ENCODE data around the gene SDK1.

- TF ChIP-seq CTCF (IDR thresholded peaks at IDR 0.05 in 2 of 3, conservative IDR thresholded peaks at IDR 0.05 in 1 of 3; ENCODE audit: control insufficient read depth in 2 of 3, extremely low read depth in 1 of 3, insufficient read depth in 1 of 3, low read depth in 3 of 3, low read length in 3 of 3) (no peak), POLR2AphosphoS2 (IDR thresholded peaks at IDR 0.05; ENCODE audit: low read depth, low read length) (no peak), FOXK2 (IDR thresholded peaks at IDR 0.05) (no peak), POLR2AphosphoS5 (IDR thresholded peaks at IDR 0.05; ENCODE audit: low read length) (no peak), SKIL (IDR thresholded peaks at IDR 0.05; ENCODE audit: low read depth, poor library complexity, severe bottlenecking) (no peak), SRF (IDR thresholded peaks at IDR 0.05; ENCODE audit: low read depth in 2 of 2, low read length in 2 of 2) (no peak), GABPA (IDR thresholded peaks at IDR 0.05; ENCODE audit: low read depth) (no peak)
These were observed 919.0 kb downstream of the SDK1 start for GRCh38 chr7:4220011-4220410.

Data from GM12878 (cell line).